ENCODE data around the gene RALGAPA1. TPM values are rescaled to one million over a fixed set of nuclear protein-coding genes. Genes with fewer than 3 reads are reported as not detected.

Gene RALGAPA1
- total RNA-seq, 6 donors from 2014 or later = 55.5 to 155 (median 61.1) TPM

DNA sequence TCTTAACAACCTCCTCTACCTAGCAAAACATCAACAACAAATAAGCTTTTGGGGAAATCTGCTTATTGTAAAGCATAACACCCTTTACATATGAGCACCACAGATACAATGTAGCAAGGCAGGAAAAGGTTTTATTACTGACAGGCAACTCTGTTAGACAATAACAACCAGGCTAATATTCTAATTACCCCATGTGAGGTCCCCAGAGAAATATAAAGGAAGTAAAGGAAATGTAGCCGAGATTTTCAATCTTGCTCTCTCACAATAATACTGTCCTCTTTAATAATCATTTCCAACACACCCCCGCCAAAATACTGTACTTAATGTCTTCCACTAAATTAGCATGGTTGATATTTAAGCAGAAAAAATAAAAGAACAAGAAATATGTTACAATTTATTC is 289.1 kb downstream of the RALGAPA1 start:
- WGBS, 2 donors = 70 to 71% methylated on average over 2 of the region's 2 CpGs
- no peaks in the 10 kb centered on the region for H3K9me3 ChIP-seq
- ATAC-seq (ENCODE audit: low FRiP score in 2 of 2) (no peak), DNase-seq (no peak)
- no peaks in the 10 kb centered on the region for H3K27me3 ChIP-seq
- H3K4me3 ChIP-seq = no peak overlapping the region
- H3K36me3 ChIP-seq = no peaks in the 10 kb centered on the region
- H3K4me1 ChIP-seq = no peaks in the 10 kb centered on the region
- no peak overlapping the region for H3K27ac ChIP-seq
- TF ChIP-seq, protein P1, sequence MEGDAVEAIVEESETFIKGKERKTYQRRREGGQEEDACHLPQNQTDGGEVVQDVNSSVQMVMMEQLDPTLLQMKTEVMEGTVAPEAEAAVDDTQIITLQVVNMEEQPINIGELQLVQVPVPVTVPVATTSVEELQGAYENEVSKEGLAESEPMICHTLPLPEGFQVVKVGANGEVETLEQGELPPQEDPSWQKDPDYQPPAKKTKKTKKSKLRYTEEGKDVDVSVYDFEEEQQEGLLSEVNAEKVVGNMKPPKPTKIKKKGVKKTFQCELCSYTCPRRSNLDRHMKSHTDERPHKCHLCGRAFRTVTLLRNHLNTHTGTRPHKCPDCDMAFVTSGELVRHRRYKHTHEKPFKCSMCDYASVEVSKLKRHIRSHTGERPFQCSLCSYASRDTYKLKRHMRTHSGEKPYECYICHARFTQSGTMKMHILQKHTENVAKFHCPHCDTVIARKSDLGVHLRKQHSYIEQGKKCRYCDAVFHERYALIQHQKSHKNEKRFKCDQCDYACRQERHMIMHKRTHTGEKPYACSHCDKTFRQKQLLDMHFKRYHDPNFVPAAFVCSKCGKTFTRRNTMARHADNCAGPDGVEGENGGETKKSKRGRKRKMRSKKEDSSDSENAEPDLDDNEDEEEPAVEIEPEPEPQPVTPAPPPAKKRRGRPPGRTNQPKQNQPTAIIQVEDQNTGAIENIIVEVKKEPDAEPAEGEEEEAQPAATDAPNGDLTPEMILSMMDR (IDR thresholded peaks at IDR 0.05) = no peak
- no peak for TF ChIP-seq POLR2AphosphoS5 (IDR thresholded peaks at IDR 0.05)
- no peak for TF ChIP-seq EP300 (IDR thresholded peaks at IDR 0.05)
- TF ChIP-seq POLR2A (IDR thresholded peaks at IDR 0.05) = no peak

DNA sequence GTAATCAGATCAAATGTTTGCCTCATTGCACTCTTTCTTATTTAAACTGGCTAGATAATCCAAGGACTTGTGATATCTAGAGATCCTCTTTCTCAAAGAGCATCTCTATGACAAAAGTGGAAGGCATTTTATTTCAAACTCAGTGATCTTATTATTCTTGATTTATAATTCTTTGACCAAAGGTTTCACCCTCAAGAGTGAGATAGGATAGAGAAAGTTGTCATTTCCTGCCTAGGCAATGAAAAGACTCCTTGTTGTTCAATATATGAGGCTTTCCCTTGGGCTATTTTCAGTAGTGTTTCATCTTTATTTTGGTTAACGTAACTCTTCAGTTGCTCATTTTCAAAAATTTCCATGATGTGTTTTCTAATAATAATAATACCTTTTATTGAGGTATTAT is 293.2 kb downstream of the RALGAPA1 start:
- no peak overlapping the region for H3K27ac ChIP-seq
- DNase-seq (no peak), ATAC-seq (ENCODE audit: low FRiP score in 2 of 2) (no peak)
- no peak overlapping the region for H3K4me3 ChIP-seq
- H3K9me3 ChIP-seq = no peaks in the 10 kb centered on the region
- no peaks in the 10 kb centered on the region for H3K36me3 ChIP-seq
- no peaks in the 10 kb centered on the region for H3K27me3 ChIP-seq
- WGBS, 2 donors = 88 to 92% methylated on average over 1 of the region's 1 CpG
- TF ChIP-seq POLR2AphosphoS5 (IDR thresholded peaks at IDR 0.05) = no peak
- no peak for TF ChIP-seq POLR2A (IDR thresholded peaks at IDR 0.05)
- TF ChIP-seq, protein P1 (IDR thresholded peaks at IDR 0.05) = no peak
- TF ChIP-seq EP300 (IDR thresholded peaks at IDR 0.05) = no peak
- no peaks in the 10 kb centered on the region for H3K4me1 ChIP-seq

DNA sequence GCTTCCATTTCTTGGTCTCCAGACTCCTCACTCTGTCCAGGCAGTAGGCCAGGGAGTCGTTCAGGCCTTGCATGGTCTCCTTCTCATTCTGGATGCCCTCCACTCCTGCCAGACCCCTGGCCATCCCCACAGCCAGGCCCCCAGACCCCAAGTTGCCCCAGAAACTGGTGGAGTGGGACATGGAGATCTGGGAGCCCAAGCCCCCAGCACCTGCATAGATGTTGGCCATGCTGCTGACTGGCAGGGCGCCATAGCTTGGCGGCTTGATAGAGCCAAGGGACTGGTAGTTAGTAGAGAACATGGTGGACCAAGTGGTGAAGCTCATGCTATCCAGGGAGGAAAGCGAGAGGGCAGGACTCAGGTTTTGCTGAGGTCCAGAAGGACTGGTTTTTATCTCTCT is 296.3 kb downstream of the RALGAPA1 start:
- Histone ChIP-seq H3K36me3 (no peaks in the 10 kb centered on the region), H3K27ac (no peak overlapping the region), H3K4me3 (no peak overlapping the region), H3K27me3 (no peaks in the 10 kb centered on the region), H3K4me1 (no peaks in the 10 kb centered on the region), H3K9me3 (no peaks in the 10 kb centered on the region)
- TF ChIP-seq POLR2AphosphoS5 (IDR thresholded peaks at IDR 0.05) (no peak), EP300 (IDR thresholded peaks at IDR 0.05) (no peak), POLR2A (IDR thresholded peaks at IDR 0.05) (no peak)
- TF ChIP-seq, protein P1 (IDR thresholded peaks at IDR 0.05) = no peak
- 82 to 91% methylated on average over 4 of the region's 4 CpGs for WGBS, 2 donors
- DNase-seq (no peak), ATAC-seq (ENCODE audit: low FRiP score in 2 of 2) (no peak)

DNA sequence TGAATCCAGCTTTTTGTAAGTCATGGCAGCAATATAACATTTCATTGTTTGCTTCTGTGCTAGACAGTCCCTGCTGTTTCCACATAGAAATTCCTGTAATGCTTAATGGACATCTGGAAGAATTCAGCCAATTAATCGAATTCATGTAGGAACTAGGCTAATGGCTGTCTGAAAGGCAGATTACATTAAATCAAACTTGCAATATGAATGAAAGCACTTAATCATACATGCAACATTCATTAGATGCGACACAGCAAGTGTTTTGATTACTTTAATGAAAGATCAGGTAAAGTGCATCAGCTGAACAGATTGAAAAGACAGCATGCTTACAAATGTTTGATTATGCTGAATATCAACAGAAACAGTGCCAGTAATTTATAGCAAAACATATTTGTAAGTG is 299.2 kb downstream of the RALGAPA1 start:
- ATAC-seq (ENCODE audit: low FRiP score in 2 of 2) = no peak
- WGBS, 2 donors = 83 to 86% methylated on average over 2 of the region's 2 CpGs

DNA sequence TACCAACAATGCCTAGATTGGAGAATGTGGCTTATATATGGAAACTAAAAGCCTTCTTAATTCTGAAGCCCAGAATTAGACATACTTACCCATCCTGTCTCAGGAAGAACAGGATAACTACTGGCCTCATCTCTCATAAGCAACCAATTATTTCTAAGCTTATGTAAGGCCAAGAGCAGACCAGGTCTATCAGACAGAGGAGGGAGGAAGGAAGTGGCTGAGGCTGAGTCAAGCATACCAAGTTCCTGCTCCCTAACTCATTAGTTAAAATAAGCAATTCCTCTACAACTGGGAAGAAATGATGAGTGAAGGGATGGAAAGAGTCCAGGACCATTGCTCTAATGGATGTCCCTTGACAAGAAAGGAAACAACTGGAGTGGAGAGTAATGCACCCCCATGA is 302.2 kb downstream of the RALGAPA1 start:
- H3K27ac ChIP-seq = no peak overlapping the region
- no peak overlapping the region for H3K4me3 ChIP-seq
- DNase-seq (no peak), ATAC-seq (ENCODE audit: low FRiP score in 2 of 2) (no peak)
- TF ChIP-seq POLR2A (IDR thresholded peaks at IDR 0.05) = no peak
- no peak for TF ChIP-seq EP300 (IDR thresholded peaks at IDR 0.05)
- TF ChIP-seq POLR2AphosphoS5 (IDR thresholded peaks at IDR 0.05) = no peak
- TF ChIP-seq, protein P1 (IDR thresholded peaks at IDR 0.05) = no peak
- H3K4me1 ChIP-seq = no peaks in the 10 kb centered on the region
- no peaks in the 10 kb centered on the region for H3K9me3 ChIP-seq
- H3K27me3 ChIP-seq = no peaks in the 10 kb centered on the region
- no peaks in the 10 kb centered on the region for H3K36me3 ChIP-seq

More for the DNA sequence above, 299.2 kb downstream of the RALGAPA1 start:
- H3K4me1 ChIP-seq = no peaks in the 10 kb centered on the region
- H3K27me3 ChIP-seq = no peaks in the 10 kb centered on the region
- no peak overlapping the region for H3K27ac ChIP-seq
- no peaks in the 10 kb centered on the region for H3K36me3 ChIP-seq
- H3K4me3 ChIP-seq = no peak overlapping the region
- no peaks in the 10 kb centered on the region for H3K9me3 ChIP-seq
- TF ChIP-seq, protein P1 (IDR thresholded peaks at IDR 0.05) = no peak
- no peak for TF ChIP-seq POLR2AphosphoS5 (IDR thresholded peaks at IDR 0.05)
- TF ChIP-seq EP300 (IDR thresholded peaks at IDR 0.05) = no peak
- TF ChIP-seq POLR2A (IDR thresholded peaks at IDR 0.05) = no peak
- no peak for DNase-seq

Data from upper lobe of left lung (tissue), 6 donors.